Thyroid gland (tissue), 4 donors: ENCODE measurements around the gene STAB1. TPM values are rescaled to one million over a fixed set of nuclear protein-coding genes. Genes with fewer than 3 reads are reported as not detected.
A peak's percentile ranks its signal among the peaks of the same experiment; 100 is the strongest.

ENCODE experiments used
- DNase-seq, 2 donors: peaks; one replicate each; pipeline ENCODE4 v3.0.0-alpha.2; 2019
- H3K27ac ChIP-seq, 3 donors: fragments of 200-600 bp; sonication (generic); 1 replicate in 2 of 3; 2 replicates in 1 of 3; pipeline ENCODE4 v1.5.1; 2016 to 2019; ENCODE audit warnings: mild to moderate bottlenecking in 1 of 3, moderate library complexity in 1 of 3
- H3K27me3 ChIP-seq: fragments of 200-600 bp; sonication (generic); one replicate; pipeline ENCODE4 v1.5.1; 2019
- H3K36me3 ChIP-seq, 2 donors: fragments of 200-600 bp; sonication (generic); one replicate each; pipeline ENCODE4 v1.5.1; 2016 to 2019
- H3K4me1 ChIP-seq, 2 donors: fragments of 200-600 bp; sonication (generic); one replicate each; pipeline ENCODE4 v1.5.1; 2017 to 2019
- H3K4me3 ChIP-seq, 3 donors: fragments of 200-600 bp; sonication (generic); replicated peaks in 1 of 3; 1 replicate in 2 of 3; 2 replicates in 1 of 3; pipeline ENCODE4 v1.5.1; 2016; ENCODE audit warnings: mild to moderate bottlenecking in 1 of 3
- H3K9me3 ChIP-seq: fragments of 200-600 bp; sonication (generic); one replicate; pipeline ENCODE4 v1.5.1; 2017
- POLR2A ChIP-seq, 2 donors: fragments of 450-650 bp; IDR thresholded peaks; one replicate each; pipeline ENCODE4 v1.6.1; 2017; ENCODE audit warnings: antibody characterized with exemption in 2 of 2, mild to moderate bottlenecking in 2 of 2, moderate library complexity in 1 of 2
- WGBS, 2 donors: methylation state at CpG; one replicate each; pipeline ENCODE4 v1.1.5; 2017; 5-methylcytosine and 5-hydroxymethylcytosine counted together
- intact Hi-C: fragments of 100-400 bp; cut with DNase I; formaldehyde crosslinking; loops from one replicate; pipeline ENCODE4 v1.15.1; 2023
- total RNA-seq, 4 donors: library from RNA; depleted of rRNA; stranded (reverse); fragments of >200 nt; gene quantifications; one replicate each; pipeline ENCODE4 v1.2.3, GENCODE V29; 2016
- TF ChIP-seq, protein P1 (sequence below), 6 experiments: fragments of 200-600 bp in 3 of 6; fragments of 450-650 bp in 3 of 6; sonication (generic) in 3 of 6; IDR thresholded peaks; one replicate each; pipeline ENCODE4 v1.5.1; 2016 to 2019; ENCODE audit warnings: antibody characterized with exemption in 6 of 6, mild to moderate bottlenecking in 2 of 6, inconsistent platforms in 1 of 6, moderate library complexity in 1 of 6

STAB1 gene
- total RNA-seq, 4 donors from 2014 or later, result 31.8 to 100 (median 67.4) TPM

- DNase-seq, result no peak
- Histone ChIP-seq H3K36me3 (peaks cover 0 to 3% of the 10 kb centered on the region in 2 donors), H3K4me1 (peaks cover 40 to 61% of the 10 kb centered on the region in 2 donors), H3K4me3 (no peak overlapping the region), H3K27me3 (no peaks in the 10 kb centered on the region), H3K9me3 (no peaks in the 10 kb centered on the region), H3K27ac (no peak overlapping the region)
- intact Hi-C loops, result no loop called here
- TF ChIP-seq, protein P1, sequence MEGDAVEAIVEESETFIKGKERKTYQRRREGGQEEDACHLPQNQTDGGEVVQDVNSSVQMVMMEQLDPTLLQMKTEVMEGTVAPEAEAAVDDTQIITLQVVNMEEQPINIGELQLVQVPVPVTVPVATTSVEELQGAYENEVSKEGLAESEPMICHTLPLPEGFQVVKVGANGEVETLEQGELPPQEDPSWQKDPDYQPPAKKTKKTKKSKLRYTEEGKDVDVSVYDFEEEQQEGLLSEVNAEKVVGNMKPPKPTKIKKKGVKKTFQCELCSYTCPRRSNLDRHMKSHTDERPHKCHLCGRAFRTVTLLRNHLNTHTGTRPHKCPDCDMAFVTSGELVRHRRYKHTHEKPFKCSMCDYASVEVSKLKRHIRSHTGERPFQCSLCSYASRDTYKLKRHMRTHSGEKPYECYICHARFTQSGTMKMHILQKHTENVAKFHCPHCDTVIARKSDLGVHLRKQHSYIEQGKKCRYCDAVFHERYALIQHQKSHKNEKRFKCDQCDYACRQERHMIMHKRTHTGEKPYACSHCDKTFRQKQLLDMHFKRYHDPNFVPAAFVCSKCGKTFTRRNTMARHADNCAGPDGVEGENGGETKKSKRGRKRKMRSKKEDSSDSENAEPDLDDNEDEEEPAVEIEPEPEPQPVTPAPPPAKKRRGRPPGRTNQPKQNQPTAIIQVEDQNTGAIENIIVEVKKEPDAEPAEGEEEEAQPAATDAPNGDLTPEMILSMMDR (IDR thresholded peaks at IDR 0.05), result no peak
- 79 to 90% methylated on average over 2 of the region's 2 CpGs for WGBS, 2 donors
Observed at GRCh38 chr3:52541050-52541449, 45.9 kb downstream of the STAB1 start.

DNA sequence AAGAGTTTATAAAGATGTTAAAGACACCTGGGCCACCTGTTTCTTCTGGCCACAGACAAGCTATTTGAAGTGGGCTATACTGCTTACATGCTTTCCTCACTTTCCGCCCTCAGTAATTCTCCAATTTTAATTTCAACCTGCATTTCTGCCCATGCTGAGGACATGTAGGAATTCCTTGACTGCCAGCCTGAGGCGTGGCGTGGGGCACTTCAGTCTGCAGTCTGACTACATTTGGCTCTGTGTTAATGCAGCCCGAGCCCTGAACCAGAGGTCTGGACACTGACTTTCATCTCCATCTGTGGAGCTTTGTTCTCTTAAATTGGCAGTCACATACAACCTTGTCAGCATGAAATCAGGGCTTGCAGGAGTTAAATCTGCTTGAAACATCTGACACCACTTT lies 49.8 kb downstream of the STAB1 start:
- peaks cover 20 to 26% of the 10 kb centered on the region in 2 donors for H3K36me3 ChIP-seq

GRCh38 chr3:52546111-52546901 lies 51.2 kb downstream of the STAB1 start:
- intact Hi-C loops, result no loop called here
- Histone ChIP-seq H3K36me3 (peaks cover 21 to 32% of the 10 kb centered on the region in 2 donors), H3K27ac (peak overlapping the region; percentile 15 to 59 (median 17)), H3K4me1 (peaks cover 8 to 20% of the 10 kb centered on the region in 2 donors), H3K4me3 (no peak overlapping the region), H3K27me3 (no peaks in the 10 kb centered on the region), H3K9me3 (no peaks in the 10 kb centered on the region)
- no peak for DNase-seq
- 85 to 86% methylated on average over 3 of the region's 3 CpGs for WGBS, 2 donors
- no peak for TF ChIP-seq POLR2A (IDR thresholded peaks at IDR 0.05)
- TF ChIP-seq, protein P1 (IDR thresholded peaks at IDR 0.05), result no peak

More for the DNA sequence above, 49.8 kb downstream of the STAB1 start:
- Histone ChIP-seq H3K27me3 (no peaks in the 10 kb centered on the region), H3K9me3 (no peaks in the 10 kb centered on the region), H3K4me3 (no peak overlapping the region), H3K4me1 (peaks cover 16 to 33% of the 10 kb centered on the region in 2 donors), H3K27ac (peak overlapping the region; percentile 15 to 59 (median 38))
- TF ChIP-seq, protein P1 (IDR thresholded peaks at IDR 0.05), result no peak
- no peak for TF ChIP-seq POLR2A (IDR thresholded peaks at IDR 0.05)
- peak; percentile 54 to 65 for DNase-seq
- WGBS, 2 donors, result 54 to 72% methylated on average over 4 of the region's 4 CpGs
- intact Hi-C loops, result no loop called here

DNA sequence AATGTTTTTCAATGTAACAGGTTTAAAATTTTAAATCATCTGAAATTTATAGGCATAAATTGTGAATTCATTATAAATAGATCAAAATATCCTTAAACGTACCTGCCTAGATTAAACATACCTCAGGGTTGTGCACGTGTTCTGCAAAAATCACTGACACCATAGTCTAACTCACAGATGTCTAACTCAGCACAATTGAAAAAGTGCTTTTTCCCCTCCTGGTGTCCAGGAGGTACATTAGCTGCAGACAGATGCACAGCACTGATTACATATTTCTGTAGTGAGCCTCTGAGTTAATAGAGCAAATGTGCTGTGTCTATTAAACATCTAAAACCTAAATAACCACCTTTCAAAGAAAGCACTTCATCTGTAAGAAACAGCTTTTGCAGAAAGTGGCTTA lies 52.0 kb downstream of the STAB1 start:
- 84 to 91% methylated on average over 2 of the region's 2 CpGs for WGBS, 2 donors
- TF ChIP-seq, protein P1 (IDR thresholded peaks at IDR 0.05), result no peak
- TF ChIP-seq POLR2A (IDR thresholded peaks at IDR 0.05), result no peak

DNA sequence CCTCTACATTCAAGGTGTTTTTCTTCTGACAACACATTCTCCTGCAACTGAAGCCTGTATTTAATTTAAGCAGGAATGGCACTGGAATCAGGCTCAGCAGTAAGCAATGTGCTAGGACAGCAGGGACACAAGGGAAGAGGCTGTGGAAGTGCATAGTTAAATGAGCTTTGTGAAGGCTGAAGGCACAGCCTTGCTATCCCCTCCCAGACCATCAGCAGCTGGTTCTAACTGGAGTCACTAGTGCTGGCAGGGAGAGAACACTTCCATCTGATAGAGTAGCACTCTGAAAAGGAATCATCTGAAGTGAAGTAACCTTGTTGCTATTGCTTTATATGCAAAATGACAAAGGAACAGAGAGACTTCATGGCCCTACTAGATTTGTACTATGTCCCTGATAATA lies 56.0 kb downstream of the STAB1 start:
- Histone ChIP-seq H3K9me3 (no peaks in the 10 kb centered on the region), H3K4me1 (peaks cover 18 to 35% of the 10 kb centered on the region in 2 donors), H3K27ac (peak overlapping the region in 1 of 3 donors; percentile 51), H3K27me3 (no peaks in the 10 kb centered on the region), H3K36me3 (peaks cover 21 to 39% of the 10 kb centered on the region in 2 donors), H3K4me3 (no peak overlapping the region)
- peak in 1 of 2 donors; percentile 45 for DNase-seq
- TF ChIP-seq, protein P1 (IDR thresholded peaks at IDR 0.05), result no peak
- no peak for TF ChIP-seq POLR2A (IDR thresholded peaks at IDR 0.05)
- intact Hi-C loops, result no loop called here

More for the DNA sequence above, 52.0 kb downstream of the STAB1 start:
- no peaks in the 10 kb centered on the region for H3K27me3 ChIP-seq
- peaks cover 8 to 27% of the 10 kb centered on the region in 2 donors for H3K4me1 ChIP-seq
- no peak overlapping the region for H3K4me3 ChIP-seq
- H3K27ac ChIP-seq, result no peak overlapping the region
- intact Hi-C loops, result no loop called here
- peaks cover 21 to 32% of the 10 kb centered on the region in 2 donors for H3K36me3 ChIP-seq
- no peak for DNase-seq
- H3K9me3 ChIP-seq, result no peaks in the 10 kb centered on the region
